Sigmoid colon (tissue), 7 donors: ENCODE results near the gene ALPP. TPM values are rescaled to one million over a fixed set of nuclear protein-coding genes. Genes with fewer than 3 reads are reported as not detected.

Experiments used
- DNase-seq: peaks from one replicate; pipeline ENCODE4 v3.0.0-alpha.2; 2019
- H3K27ac ChIP-seq, 4 donors: fragments of 200-600 bp; sonication (generic); one replicate each; pipeline ENCODE4 v1.5.1; 2016 to 2019; ENCODE audit warnings: mild to moderate bottlenecking in 1 of 4
- H3K27me3 ChIP-seq, 3 donors: fragments of 200-600 bp; sonication (generic); one replicate each; pipeline ENCODE4 v1.5.1; 2019; ENCODE audit warnings: mild to moderate bottlenecking in 1 of 3
- H3K36me3 ChIP-seq, 4 donors: fragments of 200-600 bp; sonication (generic); one replicate each; pipeline ENCODE4 v1.5.1; 2016 to 2019
- H3K4me1 ChIP-seq, 4 donors: fragments of 200-600 bp; sonication (generic); one replicate each; pipeline ENCODE4 v1.5.1; 2017 to 2019
- H3K4me3 ChIP-seq, 4 donors: fragments of 200-600 bp; sonication (generic); one replicate each; pipeline ENCODE4 v1.5.1; 2017 to 2019; ENCODE audit warnings: mild to moderate bottlenecking in 2 of 4, moderate library complexity in 1 of 4
- H3K9me3 ChIP-seq, 4 donors: fragments of 200-600 bp in 3 of 4; sonication (generic) in 3 of 4; one replicate each; pipeline versions ENCODE4 v1.5.1 to v1.6.1; 2013 to 2019
- CTCF ChIP-seq, 4 experiments: fragments of 450-650 bp in 3 of 4; fragments of 200-600 bp in 1 of 4; IDR thresholded peaks; one replicate each; pipeline ENCODE4 v1.5.1; 2016 to 2019; ENCODE audit warnings: antibody characterized with exemption in 4 of 4, mild to moderate bottlenecking in 3 of 4, moderate library complexity in 2 of 4
- EP300 ChIP-seq, 4 donors: sonication (generic); formaldehyde crosslinking; IDR thresholded peaks; one replicate each; pipeline ENCODE4 v1.6.1; 2017; ENCODE audit warnings: antibody characterized with exemption in 4 of 4
- POLR2A ChIP-seq, 2 donors: fragments of 450-650 bp; IDR thresholded peaks; one replicate each; pipeline ENCODE4 v1.6.1; 2016; ENCODE audit warnings: antibody characterized with exemption in 2 of 2, mild to moderate bottlenecking in 2 of 2, moderate library complexity in 2 of 2
- POLR2AphosphoS5 ChIP-seq, 4 donors: sonication (generic); formaldehyde crosslinking; IDR thresholded peaks; one replicate each; pipeline ENCODE4 v1.6.1; 2017; ENCODE audit warnings: antibody characterized with exemption in 4 of 4
- WGBS, 2 donors: extraction: QIAGEN DNeasy Blood & Tissue Kit; methylation state at CpG; one replicate each; pipeline ENCODE4 v1.1.7; 2013; 5-methylcytosine and 5-hydroxymethylcytosine counted together
- intact Hi-C: fragments of 100-400 bp; cut with DNase I; formaldehyde crosslinking; loops from one replicate; pipeline ENCODE4 v1.15.1; 2023
- polyA plus RNA-seq, 3 donors: library from polyadenylated mRNA; stranded (reverse); fragments of 200-250 nt; gene quantifications; one replicate each; pipeline ENCODE4 v1.2.3, GENCODE V29; 2013
- total RNA-seq, 4 donors: library from RNA; depleted of rRNA; stranded (reverse); fragments of >200 nt; gene quantifications; one replicate each; pipeline ENCODE4 v1.1.0, GENCODE V29; 2016
- donor health status: healthy with polysubstance abuse.
- donor health status: Bipolar disorder and iron deficiency.
- donor health status: healthy.

Gene ALPP
- total and polyA plus RNA-seq, 7 donors = 0.03 TPM; not detected in 6

- Histone ChIP-seq H3K9me3 (peaks cover 0 to 2% (median 0%) of the 10 kb centered on the region in 4 donors), H3K36me3 (no peaks in the 10 kb centered on the region), H3K4me3 (no peak overlapping the region), H3K4me1 (no peaks in the 10 kb centered on the region), H3K27me3 (no peaks in the 10 kb centered on the region), H3K27ac (no peak overlapping the region)
- DNase-seq = peak; percentile 29
- no peak for TF ChIP-seq CTCF (IDR thresholded peaks at IDR 0.05)
- no peak for TF ChIP-seq POLR2A (IDR thresholded peaks at IDR 0.05)
- no peak for TF ChIP-seq EP300 (IDR thresholded peaks at IDR 0.05)
- TF ChIP-seq POLR2AphosphoS5 (IDR thresholded peaks at IDR 0.05) = no peak
- WGBS, 2 donors = 67 to 76% methylated on average over 19 of the region's 19 CpGs
- intact Hi-C loops = no loop called here
Observed at GRCh38 chr2:232342635-232343565, 35.7 kb upstream of the ALPP start.

- Histone ChIP-seq H3K27ac (no peak overlapping the region), H3K4me3 (no peak overlapping the region), H3K4me1 (no peaks in the 10 kb centered on the region), H3K9me3 (peaks cover 0 to 2% (median 0%) of the 10 kb centered on the region in 4 donors), H3K27me3 (no peaks in the 10 kb centered on the region), H3K36me3 (no peaks in the 10 kb centered on the region)
- 49 to 74% methylated on average over 6 of the region's 6 CpGs for WGBS, 2 donors
- DNase-seq = no peak
- intact Hi-C loops = no loop called here
- TF ChIP-seq CTCF (IDR thresholded peaks at IDR 0.05) = no peak
- TF ChIP-seq EP300 (IDR thresholded peaks at IDR 0.05) = no peak
- no peak for TF ChIP-seq POLR2AphosphoS5 (IDR thresholded peaks at IDR 0.05)
- TF ChIP-seq POLR2A (IDR thresholded peaks at IDR 0.05) = no peak
Observed at GRCh38 chr2:232343821-232344220, 34.7 kb upstream of the ALPP start.

- WGBS, 2 donors = 89 to 92% methylated on average over 8 of the region's 8 CpGs
- peak; percentile 39 for DNase-seq
- Histone ChIP-seq H3K27me3 (peaks cover 0 to 10% (median 5%) of the 10 kb centered on the region in 3 donors), H3K4me3 (no peak overlapping the region), H3K36me3 (no peaks in the 10 kb centered on the region), H3K4me1 (no peaks in the 10 kb centered on the region), H3K27ac (no peak overlapping the region), H3K9me3 (peaks cover 0 to 2% (median 0%) of the 10 kb centered on the region in 4 donors)
- intact Hi-C loops = no loop called here
- TF ChIP-seq EP300 (IDR thresholded peaks at IDR 0.05) (no peak), CTCF (IDR thresholded peaks at IDR 0.05) (no peak), POLR2AphosphoS5 (IDR thresholded peaks at IDR 0.05) (no peak), POLR2A (IDR thresholded peaks at IDR 0.05) (no peak)
Observed at GRCh38 chr2:232345251-232345650, 33.3 kb upstream of the ALPP start.

- Histone ChIP-seq H3K4me1 (peaks cover 0 to 16% (median 14%) of the 10 kb centered on the region in 4 donors), H3K9me3 (peaks cover 0 to 2% (median 0%) of the 10 kb centered on the region in 4 donors), H3K4me3 (no peak overlapping the region), H3K36me3 (no peaks in the 10 kb centered on the region), H3K27ac (no peak overlapping the region), H3K27me3 (peaks cover 19 to 31% (median 26%) of the 10 kb centered on the region in 3 donors)
- intact Hi-C loops = no loop called here
- WGBS, 2 donors = 89 to 93% methylated on average over 6 of the region's 6 CpGs
- TF ChIP-seq POLR2A (IDR thresholded peaks at IDR 0.05) (no peak), EP300 (IDR thresholded peaks at IDR 0.05) (no peak), CTCF (IDR thresholded peaks at IDR 0.05) (no peak), POLR2AphosphoS5 (IDR thresholded peaks at IDR 0.05) (no peak)
- no peak for DNase-seq
Observed at GRCh38 chr2:232347369-232347768, 31.2 kb upstream of the ALPP start.
